ENCODE results near the gene RFLNA.

- TF ChIP-seq CTCF (IDR thresholded peaks at IDR 0.05) (no peak), POLR2A (IDR thresholded peaks at IDR 0.05) (no peak)
These were observed 9.5 kb downstream of the RFLNA start for GRCh38 chr12:124304314-124304790.
